SJSA1 (cell line): ENCODE data around the gene ST14. TPM values are rescaled to one million over a fixed set of nuclear protein-coding genes. Genes with fewer than 3 reads are reported as not detected.

Source experiments
- DNase-seq, 2 experiments: peaks; one replicate each; pipeline ENCODE4 v3.0.0-alpha.2; 2015 to 2020; ENCODE audit warnings: low spot score in 2 of 2, low read depth in 1 of 2
- H3K27ac ChIP-seq: fragments of 250-450 bp; sonication (Bioruptor Pico); 2 replicates; pipeline ENCODE4 v1.5.1; 2020; ENCODE audit warnings: mild to moderate bottlenecking, moderate library complexity
- H3K27me3 ChIP-seq: fragments of 250-450 bp; sonication (Bioruptor Pico); replicated peaks from 2 replicates; pipeline ENCODE4 v1.5.1; 2020; ENCODE audit warnings: mild to moderate bottlenecking, moderate library complexity
- H3K36me3 ChIP-seq: fragments of 250-450 bp; sonication (Bioruptor Pico); 2 replicates; pipeline ENCODE4 v1.5.1; 2020; ENCODE audit warnings: mild to moderate bottlenecking
- H3K4me1 ChIP-seq: fragments of 250-450 bp; sonication (Bioruptor Pico); replicated peaks from 2 replicates; pipeline ENCODE4 v1.6.1; 2021; ENCODE audit warnings: mild to moderate bottlenecking
- H3K4me3 ChIP-seq: fragments of 250-450 bp; sonication (Bioruptor Pico); 2 replicates; pipeline ENCODE4 v1.5.1; 2020; ENCODE audit warnings: mild to moderate bottlenecking
- H3K9me3 ChIP-seq: fragments of 250-450 bp; sonication (Bioruptor Pico); replicated peaks from 2 replicates; pipeline ENCODE4 v1.5.1; 2020; ENCODE audit warnings: mild to moderate bottlenecking
- total RNA-seq: library from RNA; depleted of rRNA; stranded (reverse); fragments of >200 nt; shearing (Covaris generic); gene quantifications from 2 replicates; pipeline ENCODE4 v1.2.3, GENCODE V29; 2014

ST14 gene
- total RNA-seq, 1 experiment from 2014 or later: not detected

- no peak overlapping the region for H3K4me3 ChIP-seq
- no peak overlapping the region for H3K27ac ChIP-seq
- H3K9me3 ChIP-seq: no peaks in the 10 kb centered on the region
- H3K4me1 ChIP-seq: peaks cover 8% of the 10 kb centered on the region
- DNase-seq: peak in 1 of 2 experiments; percentile 30
- no peaks in the 10 kb centered on the region for H3K27me3 ChIP-seq
- peaks cover 31% of the 10 kb centered on the region for H3K36me3 ChIP-seq
These were observed 35.5 kb upstream of the ST14 start for GRCh38 chr11:130124096-130124495.

- DNase-seq: no peak
- Histone ChIP-seq H3K27ac (no peak overlapping the region), H3K36me3 (peaks cover 33% of the 10 kb centered on the region), H3K4me3 (no peak overlapping the region), H3K27me3 (no peaks in the 10 kb centered on the region), H3K4me1 (peaks cover 8% of the 10 kb centered on the region), H3K9me3 (no peaks in the 10 kb centered on the region)
These were observed 33.9 kb upstream of the ST14 start for GRCh38 chr11:130125638-130126037.

- Histone ChIP-seq H3K9me3 (no peaks in the 10 kb centered on the region), H3K27ac (no peak overlapping the region), H3K4me3 (no peak overlapping the region), H3K27me3 (no peaks in the 10 kb centered on the region), H3K36me3 (peaks cover 33% of the 10 kb centered on the region), H3K4me1 (peaks cover 8% of the 10 kb centered on the region)
- DNase-seq: no peak
These were observed 33.1 kb upstream of the ST14 start for GRCh38 chr11:130126516-130126915.

GRCh38 chr11:130127509-130127908 lies 32.1 kb upstream of the ST14 start:
- DNase-seq: no peak
- H3K4me3 ChIP-seq: no peak overlapping the region
- peaks cover 8% of the 10 kb centered on the region for H3K4me1 ChIP-seq
- peaks cover 31% of the 10 kb centered on the region for H3K36me3 ChIP-seq
- no peaks in the 10 kb centered on the region for H3K9me3 ChIP-seq
- H3K27me3 ChIP-seq: no peaks in the 10 kb centered on the region
- no peak overlapping the region for H3K27ac ChIP-seq

- DNase-seq: no peak
- H3K4me3 ChIP-seq: no peak overlapping the region
- no peaks in the 10 kb centered on the region for H3K27me3 ChIP-seq
- H3K4me1 ChIP-seq: peaks cover 8% of the 10 kb centered on the region
- no peaks in the 10 kb centered on the region for H3K9me3 ChIP-seq
- H3K36me3 ChIP-seq: peaks cover 33% of the 10 kb centered on the region
- no peak overlapping the region for H3K27ac ChIP-seq
These were observed 31.0 kb upstream of the ST14 start for GRCh38 chr11:130128626-130129025.

GRCh38 chr11:130129922-130130321 lies 29.7 kb upstream of the ST14 start:
- no peak for DNase-seq
- Histone ChIP-seq H3K27ac (no peak overlapping the region), H3K9me3 (no peaks in the 10 kb centered on the region), H3K4me1 (no peaks in the 10 kb centered on the region), H3K4me3 (no peak overlapping the region), H3K27me3 (no peaks in the 10 kb centered on the region), H3K36me3 (peaks cover 25% of the 10 kb centered on the region)

GRCh38 chr11:130131961-130132850 lies 27.4 kb upstream of the ST14 start:
- Histone ChIP-seq H3K4me1 (no peaks in the 10 kb centered on the region), H3K27ac (no peak overlapping the region), H3K27me3 (no peaks in the 10 kb centered on the region), H3K36me3 (peaks cover 25% of the 10 kb centered on the region), H3K4me3 (no peak overlapping the region), H3K9me3 (no peaks in the 10 kb centered on the region)
- peak in 1 of 2 experiments; percentile 37 for DNase-seq

- Histone ChIP-seq H3K9me3 (no peaks in the 10 kb centered on the region), H3K27ac (no peak overlapping the region), H3K4me1 (no peaks in the 10 kb centered on the region), H3K27me3 (no peaks in the 10 kb centered on the region), H3K4me3 (no peak overlapping the region), H3K36me3 (peaks cover 16% of the 10 kb centered on the region; the same call in 1 of the 2 replicates)
- DNase-seq: no peak
These were observed 25.9 kb upstream of the ST14 start for GRCh38 chr11:130133716-130134115.

- H3K4me3 ChIP-seq: no peak overlapping the region
- H3K9me3 ChIP-seq: no peaks in the 10 kb centered on the region
- peaks cover 11% of the 10 kb centered on the region; the same call in 1 of the 2 replicates for H3K36me3 ChIP-seq
- no peaks in the 10 kb centered on the region for H3K4me1 ChIP-seq
- no peak overlapping the region for H3K27ac ChIP-seq
- DNase-seq: no peak
- H3K27me3 ChIP-seq: no peaks in the 10 kb centered on the region
These were observed 23.5 kb upstream of the ST14 start for GRCh38 chr11:130136107-130136506.

- Histone ChIP-seq H3K4me3 (no peak overlapping the region), H3K9me3 (no peaks in the 10 kb centered on the region), H3K36me3 (0 out of 2 replicates have a peak, but pooled peaks cover 7% of the 10 kb centered on the region), H3K27ac (no peak overlapping the region), H3K4me1 (no peaks in the 10 kb centered on the region), H3K27me3 (no peaks in the 10 kb centered on the region)
- DNase-seq: no peak
These were observed 21.6 kb upstream of the ST14 start for GRCh38 chr11:130137999-130138398.

- no peak overlapping the region for H3K27ac ChIP-seq
- no peak for DNase-seq
- no peaks in the 10 kb centered on the region; the same call in 1 of the 2 replicates for H3K36me3 ChIP-seq
These were observed 20.2 kb upstream of the ST14 start for GRCh38 chr11:130139401-130139800.

GRCh38 chr11:130141561-130142341 lies 17.8 kb upstream of the ST14 start:
- Histone ChIP-seq H3K9me3 (no peaks in the 10 kb centered on the region), H3K36me3 (peaks cover 2% of the 10 kb centered on the region; the same call in 1 of the 2 replicates), H3K4me1 (no peaks in the 10 kb centered on the region), H3K4me3 (no peak overlapping the region), H3K27me3 (no peaks in the 10 kb centered on the region), H3K27ac (no peak overlapping the region)
- DNase-seq: no peak

More at GRCh38 chr11:130139401-130139800, 20.2 kb upstream of the ST14 start:
- no peaks in the 10 kb centered on the region for H3K4me1 ChIP-seq
- no peaks in the 10 kb centered on the region for H3K27me3 ChIP-seq
- H3K9me3 ChIP-seq: no peaks in the 10 kb centered on the region
- H3K4me3 ChIP-seq: no peak overlapping the region

- Histone ChIP-seq H3K9me3 (no peaks in the 10 kb centered on the region), H3K36me3 (peaks cover 2% of the 10 kb centered on the region; the same call in 1 of the 2 replicates), H3K4me3 (no peak overlapping the region), H3K4me1 (no peaks in the 10 kb centered on the region), H3K27ac (no peak overlapping the region), H3K27me3 (no peaks in the 10 kb centered on the region)
- no peak for DNase-seq
These were observed 15.4 kb upstream of the ST14 start for GRCh38 chr11:130144141-130144540.

GRCh38 chr11:130144861-130145281 lies 14.7 kb upstream of the ST14 start:
- peaks cover 2% of the 10 kb centered on the region; the same call in 1 of the 2 replicates for H3K36me3 ChIP-seq
- no peak overlapping the region for H3K27ac ChIP-seq
- no peak for DNase-seq
- no peaks in the 10 kb centered on the region for H3K27me3 ChIP-seq
- H3K4me1 ChIP-seq: no peaks in the 10 kb centered on the region
- H3K4me3 ChIP-seq: no peak overlapping the region
- H3K9me3 ChIP-seq: no peaks in the 10 kb centered on the region
